Chondrocyte (in vitro differentiated cells): ENCODE results near the gene RIPOR2. TPM values are rescaled to one million over a fixed set of nuclear protein-coding genes. Genes with fewer than 3 reads are reported as not detected.

Source experiments
- DNase-seq: peaks from one replicate; pipeline ENCODE4 v3.0.0; 2021; ENCODE audit warnings: mixed read lengths, low spot score
- H3K27ac Mint-ChIP-seq: one replicate; pipeline ENCODE4 v1.8.0; 2021; ENCODE audit warnings: mild to moderate bottlenecking, moderate library complexity, mixed read lengths; ENCODE audit not compliant: unreplicated experiment
- H3K27me3 Mint-ChIP-seq: 2 replicates; pipeline ENCODE4 v1.8.0; 2021; ENCODE audit warnings: low read depth, mixed read lengths
- H3K36me3 Mint-ChIP-seq: 2 replicates; pipeline ENCODE4 v1.8.0; 2021; ENCODE audit warnings: low read depth, mixed read lengths
- H3K4me1 Mint-ChIP-seq: 2 replicates; pipeline ENCODE4 v1.8.0; 2021; ENCODE audit warnings: low read depth, mild to moderate bottlenecking, mixed read lengths
- H3K4me3 Mint-ChIP-seq: one replicate; pipeline ENCODE4 v1.8.0; 2021; ENCODE audit warnings: mild to moderate bottlenecking, moderate library complexity, mixed read lengths; ENCODE audit not compliant: unreplicated experiment
- H3K9me3 Mint-ChIP-seq: 2 replicates; pipeline ENCODE4 v1.8.0; 2021; ENCODE audit warnings: low read depth, mixed read lengths
- total RNA-seq: library from RNA; stranded (reverse); gene quantifications from 3 replicates; pipeline ENCODE4 v1.2.1, GENCODE V29; 2021
- TF ChIP-seq, protein P1 (sequence below): fragments of 200-600 bp; sonication (generic); IDR thresholded peaks from 2 replicates; pipeline ENCODE4 v1.5.0; 2021; ENCODE audit warnings: antibody characterized with exemption, mild to moderate bottlenecking, moderate library complexity

The RIPOR2 gene
- total RNA-seq, 1 donor from 2014 or later = 0.62 TPM

GRCh38 chr6:24844903-24845302, 90.9 kb downstream of the RIPOR2 start:
- TF ChIP-seq, protein P1, sequence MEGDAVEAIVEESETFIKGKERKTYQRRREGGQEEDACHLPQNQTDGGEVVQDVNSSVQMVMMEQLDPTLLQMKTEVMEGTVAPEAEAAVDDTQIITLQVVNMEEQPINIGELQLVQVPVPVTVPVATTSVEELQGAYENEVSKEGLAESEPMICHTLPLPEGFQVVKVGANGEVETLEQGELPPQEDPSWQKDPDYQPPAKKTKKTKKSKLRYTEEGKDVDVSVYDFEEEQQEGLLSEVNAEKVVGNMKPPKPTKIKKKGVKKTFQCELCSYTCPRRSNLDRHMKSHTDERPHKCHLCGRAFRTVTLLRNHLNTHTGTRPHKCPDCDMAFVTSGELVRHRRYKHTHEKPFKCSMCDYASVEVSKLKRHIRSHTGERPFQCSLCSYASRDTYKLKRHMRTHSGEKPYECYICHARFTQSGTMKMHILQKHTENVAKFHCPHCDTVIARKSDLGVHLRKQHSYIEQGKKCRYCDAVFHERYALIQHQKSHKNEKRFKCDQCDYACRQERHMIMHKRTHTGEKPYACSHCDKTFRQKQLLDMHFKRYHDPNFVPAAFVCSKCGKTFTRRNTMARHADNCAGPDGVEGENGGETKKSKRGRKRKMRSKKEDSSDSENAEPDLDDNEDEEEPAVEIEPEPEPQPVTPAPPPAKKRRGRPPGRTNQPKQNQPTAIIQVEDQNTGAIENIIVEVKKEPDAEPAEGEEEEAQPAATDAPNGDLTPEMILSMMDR = no peak
- Mint-ChIP-seq H3K4me3 (no peak overlapping the region), H3K4me1 (no peaks in the 10 kb centered on the region), H3K36me3 (no peaks in the 10 kb centered on the region), H3K9me3 (no peaks in the 10 kb centered on the region), H3K27me3 (no peaks in the 10 kb centered on the region), H3K27ac (no peak overlapping the region)
- DNase-seq = no peak

- no peaks in the 10 kb centered on the region for H3K27me3 Mint-ChIP-seq
- H3K4me3 Mint-ChIP-seq = no peak overlapping the region
- no peak for DNase-seq
- no peaks in the 10 kb centered on the region for H3K36me3 Mint-ChIP-seq
- H3K9me3 Mint-ChIP-seq = no peaks in the 10 kb centered on the region
- no peaks in the 10 kb centered on the region for H3K4me1 Mint-ChIP-seq
- no peak overlapping the region for H3K27ac Mint-ChIP-seq
- TF ChIP-seq, protein P1 = no peak
These were observed 91.7 kb downstream of the RIPOR2 start for GRCh38 chr6:24844061-24844460.

GRCh38 chr6:24840187-24840586, 95.6 kb downstream of the RIPOR2 start:
- Mint-ChIP-seq H3K4me1 (no peaks in the 10 kb centered on the region), H3K36me3 (no peaks in the 10 kb centered on the region), H3K27me3 (no peaks in the 10 kb centered on the region), H3K27ac (no peak overlapping the region), H3K4me3 (no peak overlapping the region), H3K9me3 (no peaks in the 10 kb centered on the region)
- no peak for DNase-seq
- TF ChIP-seq, protein P1 = no peak

- H3K36me3 Mint-ChIP-seq = no peaks in the 10 kb centered on the region
- H3K4me3 Mint-ChIP-seq = no peak overlapping the region
- no peak for DNase-seq
- H3K27me3 Mint-ChIP-seq = no peaks in the 10 kb centered on the region
- H3K9me3 Mint-ChIP-seq = no peaks in the 10 kb centered on the region
- TF ChIP-seq, protein P1 = no peak
- H3K27ac Mint-ChIP-seq = no peak overlapping the region
- no peaks in the 10 kb centered on the region for H3K4me1 Mint-ChIP-seq
These were observed 96.8 kb downstream of the RIPOR2 start for GRCh38 chr6:24838994-24839393.

DNA sequence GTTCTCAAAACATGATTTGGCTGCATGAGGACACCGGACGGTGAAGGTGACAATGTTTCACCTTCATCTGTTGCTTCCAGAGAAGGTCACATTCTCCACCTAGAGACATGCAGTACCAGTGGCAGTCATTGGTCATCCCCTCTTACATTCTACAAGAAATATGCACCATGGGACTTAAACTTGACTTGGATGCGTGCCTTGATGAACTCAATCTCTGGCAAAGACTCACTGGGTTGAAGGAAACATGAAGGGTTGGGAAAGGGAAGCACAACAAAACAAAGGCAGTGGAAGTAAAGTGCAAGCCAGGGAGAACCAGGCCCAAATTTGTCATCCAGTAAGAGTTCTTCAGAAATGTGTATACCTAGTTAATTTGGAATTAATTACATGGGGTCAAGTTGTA, 97.7 kb downstream of the RIPOR2 start:
- TF ChIP-seq, protein P1 = no peak
- no peaks in the 10 kb centered on the region for H3K36me3 Mint-ChIP-seq
- H3K27me3 Mint-ChIP-seq = no peaks in the 10 kb centered on the region
- no peaks in the 10 kb centered on the region for H3K9me3 Mint-ChIP-seq
- no peaks in the 10 kb centered on the region for H3K4me1 Mint-ChIP-seq
- no peak overlapping the region for H3K27ac Mint-ChIP-seq
- DNase-seq = no peak
- no peak overlapping the region for H3K4me3 Mint-ChIP-seq
